Right lobe of liver (tissue), 4 donors: ENCODE data around the gene MRPS18A.

Experiments used
- CTCF ChIP-seq, 4 donors: fragments of 200-600 bp in 3 of 4; fragments of 450-650 bp in 1 of 4; IDR thresholded peaks; one replicate each; pipeline versions ENCODE4 v1.5.1 to v1.8.0; 2016 to 2022; ENCODE audit warnings: antibody characterized with exemption in 4 of 4, mild to moderate bottlenecking in 2 of 4
- POLR2A ChIP-seq: fragments of 450-650 bp; IDR thresholded peaks from one replicate; pipeline ENCODE4 v1.6.1; 2017; ENCODE audit warnings: antibody characterized with exemption, mild to moderate bottlenecking
- donor health status: DM: no; HTN: no; CAD: no.
- donor health status: DM: no; HTN: no; CAD: no.
- donor health status: DM: no; HTN: yes; CAD: no.

DNA sequence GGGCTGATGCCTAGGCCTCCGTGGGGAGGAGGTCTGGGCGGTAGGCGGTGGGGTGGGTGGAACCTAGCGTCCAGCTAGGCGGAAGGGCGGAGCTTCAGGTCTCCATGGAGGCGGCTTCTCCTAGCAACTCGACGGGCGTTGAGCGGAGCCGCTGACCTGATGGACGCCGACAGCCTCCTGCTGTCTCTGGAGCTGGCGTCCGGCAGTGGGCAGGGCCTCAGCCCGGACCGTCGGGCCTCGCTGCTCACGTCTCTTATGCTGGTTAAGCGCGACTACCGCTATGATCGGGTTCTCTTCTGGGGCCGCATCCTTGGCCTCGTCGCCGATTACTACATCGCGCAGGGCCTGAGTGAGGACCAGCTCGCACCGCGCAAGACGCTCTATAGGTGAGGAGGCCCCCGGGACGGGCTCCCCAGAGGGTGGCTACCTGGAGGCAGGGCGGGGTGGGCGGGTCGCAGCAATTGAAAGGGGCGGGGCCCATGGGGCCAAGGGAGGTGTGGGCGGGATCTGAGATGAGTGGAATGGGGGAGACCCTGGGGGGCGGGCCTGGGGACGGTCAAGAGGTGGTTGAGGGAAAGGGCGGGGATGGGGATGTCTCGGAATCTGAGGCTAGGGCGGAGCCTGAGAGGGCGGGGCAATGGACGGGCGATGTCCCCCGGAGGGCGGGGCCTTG lies 42.5 kb downstream of the MRPS18A start, which contains the start of gene RSPH9:
- TF ChIP-seq CTCF (IDR thresholded peaks at IDR 0.05) (no peak), POLR2A (no peak)
